ENCODE data around the gene CPB2. TPM values are rescaled to one million over a fixed set of nuclear protein-coding genes. Genes with fewer than 3 reads are reported as not detected.

CPB2 gene
- total RNA-seq, 3 donors from 2014 or later (not counting 1 experiment from before 2014, with no cell fraction given), result not detected

DNA sequence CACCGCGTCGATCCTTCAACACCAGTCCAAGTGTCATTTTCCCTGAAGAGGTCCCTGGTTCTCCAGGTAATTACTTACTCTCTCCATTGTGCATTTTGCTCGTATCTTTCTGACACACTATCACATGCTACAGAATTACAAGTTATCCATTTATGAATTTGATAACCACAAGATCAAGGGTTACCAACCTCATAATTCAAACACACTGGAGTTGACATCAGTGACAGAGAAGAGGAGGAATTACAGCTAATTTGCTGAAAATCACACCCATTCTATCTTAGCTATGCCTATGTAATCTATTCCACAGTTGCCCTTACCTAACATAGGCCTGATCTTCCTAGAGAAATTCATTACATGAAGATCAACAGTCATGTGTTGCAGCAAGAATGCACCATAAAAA, 66.5 kb downstream of the CPB2 start:
- H3K9me3 Mint-ChIP-seq, result no peaks in the 10 kb centered on the region
- no peaks in the 10 kb centered on the region for H3K27me3 Mint-ChIP-seq (ENCODE audit: low read depth in 2 of 2)
- H3K4me3 Mint-ChIP-seq, result no peak overlapping the region
- Histone ChIP-seq H3K27ac (ENCODE audit: low read length) (no peak overlapping the region), H3K4me3 (ENCODE audit: low read length) (no peak overlapping the region), H3K36me3 (ENCODE audit: control insufficient read depth, insufficient read depth, low read length) (peaks cover 48% of the 10 kb centered on the region), H3K9me3 (ENCODE audit: control insufficient read depth, insufficient read depth, low read length) (no peaks in the 10 kb centered on the region), H3K27me3 (ENCODE audit: control insufficient read depth, insufficient read depth, low read length) (no peaks in the 10 kb centered on the region), H3K4me1 (ENCODE audit: control insufficient read depth, insufficient read depth, low read length) (no peaks in the 10 kb centered on the region)
- peaks cover 6% of the 10 kb centered on the region for H3K36me3 Mint-ChIP-seq
- intact Hi-C loops (cut with micrococcal nuclease), result no loop called here
- TF ChIP-seq, protein P1, sequence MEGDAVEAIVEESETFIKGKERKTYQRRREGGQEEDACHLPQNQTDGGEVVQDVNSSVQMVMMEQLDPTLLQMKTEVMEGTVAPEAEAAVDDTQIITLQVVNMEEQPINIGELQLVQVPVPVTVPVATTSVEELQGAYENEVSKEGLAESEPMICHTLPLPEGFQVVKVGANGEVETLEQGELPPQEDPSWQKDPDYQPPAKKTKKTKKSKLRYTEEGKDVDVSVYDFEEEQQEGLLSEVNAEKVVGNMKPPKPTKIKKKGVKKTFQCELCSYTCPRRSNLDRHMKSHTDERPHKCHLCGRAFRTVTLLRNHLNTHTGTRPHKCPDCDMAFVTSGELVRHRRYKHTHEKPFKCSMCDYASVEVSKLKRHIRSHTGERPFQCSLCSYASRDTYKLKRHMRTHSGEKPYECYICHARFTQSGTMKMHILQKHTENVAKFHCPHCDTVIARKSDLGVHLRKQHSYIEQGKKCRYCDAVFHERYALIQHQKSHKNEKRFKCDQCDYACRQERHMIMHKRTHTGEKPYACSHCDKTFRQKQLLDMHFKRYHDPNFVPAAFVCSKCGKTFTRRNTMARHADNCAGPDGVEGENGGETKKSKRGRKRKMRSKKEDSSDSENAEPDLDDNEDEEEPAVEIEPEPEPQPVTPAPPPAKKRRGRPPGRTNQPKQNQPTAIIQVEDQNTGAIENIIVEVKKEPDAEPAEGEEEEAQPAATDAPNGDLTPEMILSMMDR (IDR thresholded peaks at IDR 0.05), result no peak
- peak overlapping the region in 1 of 2 donors; percentile 15 for H3K27ac Mint-ChIP-seq
- peaks cover 22 to 25% of the 10 kb centered on the region in 2 donors for H3K4me1 Mint-ChIP-seq
- whole genome bisulfite sequencing (ENCODE audit: insufficient coverage), result 97% methylated on average over 4 of the region's 4 CpGs
- DNase-seq (no peak), ATAC-seq (no peak)

DNA sequence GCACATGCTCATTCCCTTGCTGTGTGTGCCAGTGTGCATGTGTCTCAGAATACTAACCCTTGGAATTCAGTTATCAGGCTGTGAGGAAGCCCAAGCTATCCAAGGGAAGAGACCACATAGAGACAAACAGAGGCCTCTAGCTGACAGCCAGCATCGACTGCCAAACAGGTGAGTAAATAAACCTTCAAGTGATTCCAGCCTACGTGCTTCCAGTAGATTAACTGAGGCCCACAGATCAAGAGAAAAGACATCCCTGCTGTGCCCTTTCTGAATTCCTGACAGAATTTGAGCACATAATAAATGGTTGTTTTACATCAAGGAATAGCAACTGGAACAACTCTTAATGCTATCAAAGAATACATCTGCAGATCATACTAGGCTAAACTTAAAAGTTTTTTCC, 69.8 kb downstream of the CPB2 start:
- WGBS (ENCODE audit: insufficient coverage), result 98% methylated on average over 2 of the region's 2 CpGs
- Mint-ChIP-seq H3K9me3 (no peaks in the 10 kb centered on the region), H3K4me3 (no peak overlapping the region), H3K27ac (no peak overlapping the region), H3K4me1 (peaks cover 13 to 18% of the 10 kb centered on the region in 2 donors), H3K36me3 (no peaks in the 10 kb centered on the region), H3K27me3 (ENCODE audit: low read depth in 2 of 2) (no peaks in the 10 kb centered on the region)
- Histone ChIP-seq H3K36me3 (ENCODE audit: control insufficient read depth, insufficient read depth, low read length) (peaks cover 40% of the 10 kb centered on the region), H3K4me1 (ENCODE audit: control insufficient read depth, insufficient read depth, low read length) (no peaks in the 10 kb centered on the region), H3K27ac (ENCODE audit: low read length) (no peak overlapping the region), H3K27me3 (ENCODE audit: control insufficient read depth, insufficient read depth, low read length) (no peaks in the 10 kb centered on the region), H3K9me3 (ENCODE audit: control insufficient read depth, insufficient read depth, low read length) (no peaks in the 10 kb centered on the region), H3K4me3 (ENCODE audit: low read length) (no peak overlapping the region)
- TF ChIP-seq, protein P1 (IDR thresholded peaks at IDR 0.05), result no peak
- ATAC-seq (no peak), DNase-seq (no peak)
- intact Hi-C loops (cut with micrococcal nuclease), result no loop called here

DNA sequence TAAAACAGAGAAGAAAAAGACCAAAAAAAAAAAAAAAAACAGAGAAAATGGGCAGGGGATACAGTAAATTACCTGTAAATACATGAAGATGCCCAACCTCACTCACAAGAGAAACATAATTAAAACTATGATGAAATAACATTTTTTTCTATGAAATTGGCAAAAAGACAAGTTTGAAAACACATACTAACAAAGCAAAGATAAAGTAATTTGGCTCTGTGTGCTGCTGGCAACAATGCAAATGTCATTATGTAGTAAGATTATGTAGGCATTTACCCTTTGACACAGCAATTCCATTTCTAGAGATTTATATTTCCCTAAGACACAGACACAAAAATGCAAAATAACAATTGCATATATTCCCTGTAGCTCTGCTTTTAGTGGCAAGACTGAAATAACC, 72.5 kb downstream of the CPB2 start:
- TF ChIP-seq, protein P1 (IDR thresholded peaks at IDR 0.05), result no peak
- Mint-ChIP-seq H3K27ac (no peak overlapping the region), H3K36me3 (no peaks in the 10 kb centered on the region), H3K4me3 (no peak overlapping the region), H3K4me1 (peaks cover 21 to 22% of the 10 kb centered on the region in 2 donors), H3K9me3 (no peaks in the 10 kb centered on the region), H3K27me3 (ENCODE audit: low read depth in 2 of 2) (no peaks in the 10 kb centered on the region)
- DNase-seq, result no peak
- Histone ChIP-seq H3K4me1 (ENCODE audit: control insufficient read depth, insufficient read depth, low read length) (no peaks in the 10 kb centered on the region), H3K9me3 (ENCODE audit: control insufficient read depth, insufficient read depth, low read length) (no peaks in the 10 kb centered on the region), H3K27me3 (ENCODE audit: control insufficient read depth, insufficient read depth, low read length) (no peaks in the 10 kb centered on the region), H3K27ac (ENCODE audit: low read length) (no peak overlapping the region), H3K36me3 (ENCODE audit: control insufficient read depth, insufficient read depth, low read length) (peaks cover 25% of the 10 kb centered on the region), H3K4me3 (ENCODE audit: low read length) (no peak overlapping the region)
- intact Hi-C loops (cut with micrococcal nuclease), result no loop called here
- no peak for ATAC-seq

DNA sequence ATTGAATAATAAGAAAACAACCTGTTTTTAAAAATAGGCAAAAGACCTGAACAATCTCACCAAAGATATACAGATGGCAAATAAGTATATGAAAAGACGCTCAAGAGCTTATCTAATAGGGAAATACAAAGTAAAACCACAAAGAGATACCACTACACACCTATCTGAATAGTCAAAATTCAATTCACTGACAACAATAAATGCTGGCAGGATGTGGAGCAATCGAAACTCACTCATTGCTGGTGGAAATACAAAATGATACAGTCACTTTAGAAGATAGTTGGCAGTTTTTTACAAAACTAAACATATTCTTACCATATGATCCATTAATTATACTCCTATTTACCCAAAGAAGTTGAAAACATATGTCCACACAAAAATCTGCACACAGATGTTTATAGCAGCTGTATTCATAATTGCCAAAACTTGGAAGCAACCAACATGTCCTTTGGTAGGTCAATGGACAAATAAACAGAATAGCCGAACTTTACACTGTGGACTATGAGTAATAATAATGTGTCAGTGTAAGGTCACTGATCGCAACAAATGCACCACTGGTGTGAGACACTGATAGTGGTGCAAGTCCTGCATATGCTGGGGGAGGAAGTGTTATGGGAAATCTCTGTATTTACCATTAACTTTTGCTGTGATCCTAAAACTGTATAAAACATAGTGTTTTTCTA, 73.1 kb downstream of the CPB2 start:
- Histone ChIP-seq H3K27ac (ENCODE audit: low read length) (no peak overlapping the region), H3K9me3 (ENCODE audit: control insufficient read depth, insufficient read depth, low read length) (no peaks in the 10 kb centered on the region), H3K36me3 (ENCODE audit: control insufficient read depth, insufficient read depth, low read length) (peaks cover 24% of the 10 kb centered on the region), H3K27me3 (ENCODE audit: control insufficient read depth, insufficient read depth, low read length) (no peaks in the 10 kb centered on the region), H3K4me1 (ENCODE audit: control insufficient read depth, insufficient read depth, low read length) (no peaks in the 10 kb centered on the region), H3K4me3 (ENCODE audit: low read length) (no peak overlapping the region)
- intact Hi-C loops (cut with micrococcal nuclease), result no loop called here
- no peaks in the 10 kb centered on the region for H3K9me3 Mint-ChIP-seq
- 93% methylated on average over 4 of the region's 4 CpGs for WGBS (ENCODE audit: insufficient coverage)
- no peak overlapping the region for H3K4me3 Mint-ChIP-seq
- no peak for ATAC-seq
- DNase-seq, result no peak
- TF ChIP-seq, protein P1 (IDR thresholded peaks at IDR 0.05), result no peak
- H3K36me3 Mint-ChIP-seq, result no peaks in the 10 kb centered on the region
- no peak overlapping the region for H3K27ac Mint-ChIP-seq
- no peaks in the 10 kb centered on the region for H3K27me3 Mint-ChIP-seq (ENCODE audit: low read depth in 2 of 2)
- H3K4me1 Mint-ChIP-seq, result peaks cover 19 to 24% of the 10 kb centered on the region in 2 donors
